SK-N-MC (cell line): ENCODE results near the gene CRELD1.

Experiments
- DNase-seq: peaks from one replicate; pipeline ENCODE4 v3.0.0-alpha.2; 2011; ENCODE audit warnings: low read depth, low spot score
- H3K27ac ChIP-seq: fragments of 200-600 bp; sonication (generic); 2 replicates; pipeline ENCODE4 v1.5.1; 2016; ENCODE audit warnings: mixed run types
- H3K36me3 ChIP-seq: fragments of 200-600 bp; sonication (generic); 2 replicates; pipeline ENCODE4 v1.6.1; 2017; ENCODE audit warnings: antibody characterized with exemption, low read length, mixed read lengths; ENCODE audit not compliant: insufficient read depth
- H3K4me3 ChIP-seq: fragments of 200-600 bp; sonication (generic); 2 replicates; pipeline ENCODE4 v1.5.1; 2016
- H3K9ac ChIP-seq: fragments of 200-600 bp; sonication (generic); 2 replicates; pipeline ENCODE4 v1.8.0; 2017; ENCODE audit warnings: mixed run types, mixed read lengths; ENCODE audit not compliant: insufficient read length
- H3K9me3 ChIP-seq: fragments of 200-600 bp; sonication (generic); 2 replicates; pipeline ENCODE4 v1.6.1; 2017; ENCODE audit warnings: low read depth, mild to moderate bottlenecking, antibody characterized with exemption, low read length, moderate library complexity, mixed read lengths
- EZH2 ChIP-seq: fragments of 200-600 bp; sonication (generic); IDR thresholded peaks from one replicate; pipeline ENCODE4 v1.6.1; 2017; ENCODE audit warnings: antibody characterized with exemption
- FOXP2 ChIP-seq: optimal IDR thresholded peaks from 2 replicates; pipeline ENCODE3; 2011; ENCODE audit warnings: mild to moderate bottlenecking, moderate library complexity; ENCODE audit not compliant: insufficient read depth; ENCODE audit errors: extremely low read length, control extremely low read depth
- POLR2AphosphoS5 ChIP-seq: IDR thresholded peaks from 2 replicates; pipeline ENCODE4 v1.6.1; 2012; ENCODE audit warnings: mild to moderate bottlenecking, low read depth, low read length, borderline replicate concordance

Gene CRELD1

GRCh38 chr3:9913601-9914000, 20.0 kb upstream of the CRELD1 start:
- Histone ChIP-seq H3K27ac (no peak overlapping the region), H3K4me3 (no peak overlapping the region), H3K9ac (no peak overlapping the region), H3K9me3 (no peaks in the 10 kb centered on the region), H3K36me3 (no peaks in the 10 kb centered on the region)
- TF ChIP-seq FOXP2 (no peak), EZH2 (no peak), POLR2AphosphoS5 (no peak)
- DNase-seq, result no peak

GRCh38 chr3:9914011-9914410, 19.6 kb upstream of the CRELD1 start:
- Histone ChIP-seq H3K9ac (no peak overlapping the region), H3K36me3 (no peaks in the 10 kb centered on the region), H3K9me3 (no peaks in the 10 kb centered on the region), H3K4me3 (no peak overlapping the region), H3K27ac (no peak overlapping the region)
- TF ChIP-seq EZH2 (no peak), FOXP2 (no peak), POLR2AphosphoS5 (no peak)
- no peak for DNase-seq

GRCh38 chr3:9914559-9915253, 18.9 kb upstream of the CRELD1 start:
- no peak overlapping the region for H3K9ac ChIP-seq

GRCh38 chr3:9915254-9916141, 18.1 kb upstream of the CRELD1 start:
- no peak for TF ChIP-seq FOXP2
- TF ChIP-seq POLR2AphosphoS5, result peak; percentile 25; the same call in 1 of the 2 replicates
- TF ChIP-seq EZH2, result no peak
- Histone ChIP-seq H3K4me3 (peak overlapping the region; percentile 59), H3K9me3 (no peaks in the 10 kb centered on the region), H3K27ac (no peak overlapping the region), H3K9ac (no peak overlapping the region), H3K36me3 (no peaks in the 10 kb centered on the region)
- no peak for DNase-seq

More at GRCh38 chr3:9914559-9915253, 18.9 kb upstream of the CRELD1 start:
- Histone ChIP-seq H3K4me3 (peak overlapping the region; percentile 59), H3K36me3 (no peaks in the 10 kb centered on the region), H3K9me3 (no peaks in the 10 kb centered on the region), H3K27ac (no peak overlapping the region)
- no peak for DNase-seq
- TF ChIP-seq POLR2AphosphoS5, result no peak
- no peak for TF ChIP-seq EZH2
- no peak for TF ChIP-seq FOXP2

GRCh38 chr3:9916346-9916733, 17.3 kb upstream of the CRELD1 start:
- Histone ChIP-seq H3K36me3 (no peaks in the 10 kb centered on the region), H3K27ac (no peak overlapping the region), H3K4me3 (no peak overlapping the region), H3K9ac (no peak overlapping the region), H3K9me3 (no peaks in the 10 kb centered on the region)
- TF ChIP-seq EZH2, result no peak
- TF ChIP-seq POLR2AphosphoS5, result no peak
- TF ChIP-seq FOXP2, result no peak
- no peak for DNase-seq

GRCh38 chr3:9916734-9917680, 16.6 kb upstream of the CRELD1 start, which contains the start of gene IL17RC:
Gene IL17RC, plus strand, starts transcription at chr3:9917098. Its CDS starts 218 bp downstream, at chr3:9917316.
- no peak for DNase-seq
- Histone ChIP-seq H3K4me3 (peak within 1 kb of the TSS; percentile 59), H3K27ac (no peak within 1 kb of the TSS), H3K36me3 (no peaks in the 10 kb centered on the region), H3K9me3 (no peaks in the 10 kb centered on the region), H3K9ac (no peak within 1 kb of the TSS)
- TF ChIP-seq EZH2, result no peak
- TF ChIP-seq POLR2AphosphoS5, result no peak
- TF ChIP-seq FOXP2, result no peak

- no peak for DNase-seq
- no peaks in the 10 kb centered on the region for H3K9me3 ChIP-seq
- H3K4me3 ChIP-seq, result no peak overlapping the region
- H3K27ac ChIP-seq, result no peak overlapping the region
- TF ChIP-seq EZH2, result no peak
- TF ChIP-seq FOXP2, result no peak
- TF ChIP-seq POLR2AphosphoS5, result no peak
- H3K9ac ChIP-seq, result no peak overlapping the region
- no peaks in the 10 kb centered on the region for H3K36me3 ChIP-seq
Observed at GRCh38 chr3:9917820-9918219, 15.8 kb upstream of the CRELD1 start.
